HG03139 (cell line): ENCODE measurements around the gene SH3BP5.

Experiments
- ATAC-seq: cut with Tn5 transposase; IDR thresholded peaks from one replicate; pipeline ENCODE4 v1.9.1; 2021; ENCODE audit not compliant: unreplicated experiment

SH3BP5 gene

GRCh38 chr3:15260531-15260930 lies 71.9 kb downstream of the SH3BP5 start:
- ATAC-seq = no peak

GRCh38 chr3:15258720-15259119 lies 73.7 kb downstream of the SH3BP5 start:
- ATAC-seq = no peak

GRCh38 chr3:15256861-15257341 lies 75.5 kb downstream of the SH3BP5 start:
- ATAC-seq = no peak

- no peak for ATAC-seq
These were observed 77.2 kb downstream of the SH3BP5 start for GRCh38 chr3:15255215-15255614.

- no peak for ATAC-seq
These were observed 79.2 kb downstream of the SH3BP5 start for GRCh38 chr3:15253023-15253697.

- no peak for ATAC-seq
These were observed 86.2 kb downstream of the SH3BP5 start for GRCh38 chr3:15246186-15246585.

- no peak for ATAC-seq
These were observed 88.4 kb downstream of the SH3BP5 start for GRCh38 chr3:15243822-15244482.

GRCh38 chr3:15241341-15241740 lies 91.0 kb downstream of the SH3BP5 start:
- ATAC-seq = no peak

GRCh38 chr3:15229262-15229661 lies 103.1 kb downstream of the SH3BP5 start:
- no peak for ATAC-seq

- ATAC-seq = no peak
These were observed 104.2 kb downstream of the SH3BP5 start for GRCh38 chr3:15228147-15228546.

- no peak for ATAC-seq
These were observed 108.5 kb downstream of the SH3BP5 start for GRCh38 chr3:15223685-15224572.

GRCh38 chr3:15221574-15222217 lies 110.7 kb downstream of the SH3BP5 start:
- ATAC-seq = no peak

GRCh38 chr3:15220661-15221060 lies 111.7 kb downstream of the SH3BP5 start:
- ATAC-seq = no peak

GRCh38 chr3:15220056-15220455 lies 112.3 kb downstream of the SH3BP5 start:
- no peak for ATAC-seq

- ATAC-seq = no peak
These were observed 113.7 kb downstream of the SH3BP5 start for GRCh38 chr3:15218689-15219088.

- ATAC-seq = no peak
These were observed 114.5 kb downstream of the SH3BP5 start for GRCh38 chr3:15217841-15218267.

GRCh38 chr3:15217011-15217671 lies 115.2 kb downstream of the SH3BP5 start:
- no peak for ATAC-seq

GRCh38 chr3:15216501-15216900 lies 115.9 kb downstream of the SH3BP5 start:
- no peak for ATAC-seq

- ATAC-seq = no peak
These were observed 116.4 kb downstream of the SH3BP5 start for GRCh38 chr3:15215996-15216395.

- ATAC-seq = no peak
These were observed 117.6 kb downstream of the SH3BP5 start for GRCh38 chr3:15214758-15215157.

- no peak for ATAC-seq
These were observed 120.4 kb downstream of the SH3BP5 start for GRCh38 chr3:15211937-15212336.
